HL-60 (cell line): ENCODE results near the gene ZNF511.

Source experiments
- DNase-seq, 2 experiments: peaks; one replicate each; pipeline ENCODE4 v3.0.0-alpha.2; 2010 to 2020; ENCODE audit warnings: low read depth in 1 of 2, low spot score in 1 of 2
- H3K27ac ChIP-seq: fragments of 250-450 bp; sonication (Bioruptor Pico); replicated peaks from 2 replicates; pipeline ENCODE4 v1.5.1; 2020; ENCODE audit warnings: mild to moderate bottlenecking, moderate library complexity
- H3K27me3 ChIP-seq: fragments of 250-450 bp; sonication (Bioruptor Pico); 2 replicates; pipeline ENCODE4 v1.5.1; 2021; ENCODE audit warnings: mild to moderate bottlenecking, moderate library complexity; ENCODE audit not compliant: insufficient read depth, poor library complexity, severe bottlenecking
- H3K4me3 ChIP-seq: replicated peaks from 2 replicates; pipeline ENCODE4 v1.5.1; 2011; ENCODE audit warnings: mild to moderate bottlenecking, control low read depth, low read length; ENCODE audit not compliant: insufficient read depth
- CTCF ChIP-seq: IDR thresholded peaks from one replicate; pipeline ENCODE4 v1.5.1; 2011; ENCODE audit warnings: low read length, control low read depth, inconsistent platforms; ENCODE audit not compliant: insufficient read depth
- GABPA ChIP-seq: IDR thresholded peaks from 2 replicates; pipeline ENCODE4 v1.6.1; 2012; ENCODE audit warnings: low read depth
- POLR2AphosphoS5 ChIP-seq: IDR thresholded peaks from 2 replicates; pipeline ENCODE4 v1.6.1; 2012; ENCODE audit warnings: low read depth
- REST ChIP-seq: IDR thresholded peaks from 2 replicates; pipeline ENCODE4 v1.6.1; 2012; ENCODE audit warnings: low read depth; ENCODE audit not compliant: insufficient replicate concordance
- SPI1 ChIP-seq: IDR thresholded peaks from 2 replicates; pipeline ENCODE4 v1.6.1; 2012; ENCODE audit warnings: low read depth, mild to moderate bottlenecking, borderline replicate concordance

ZNF511 gene

GRCh38 chr10:133272964-133273420, 35.7 kb upstream of the ZNF511 start:
- no peak for TF ChIP-seq SPI1
- TF ChIP-seq CTCF = no peak
- no peak for TF ChIP-seq POLR2AphosphoS5
- TF ChIP-seq REST = no peak
- no peak for TF ChIP-seq GABPA
- no peaks in the 10 kb centered on the region for H3K27me3 ChIP-seq
- no peak overlapping the region for H3K4me3 ChIP-seq
- no peak overlapping the region for H3K27ac ChIP-seq
- no peak for DNase-seq

- DNase-seq = no peak
- TF ChIP-seq SPI1 (no peak), POLR2AphosphoS5 (no peak), CTCF (no peak), GABPA (no peak), REST (no peak)
- H3K4me3 ChIP-seq = no peak overlapping the region
- H3K27ac ChIP-seq = no peak overlapping the region
- H3K27me3 ChIP-seq = no peaks in the 10 kb centered on the region
Measured at GRCh38 chr10:133273534-133274143, 35.1 kb upstream of the ZNF511 start.

- TF ChIP-seq SPI1 (no peak), REST (no peak), CTCF (no peak), GABPA (0 out of 2 replicates have a peak, but pooled peaks have one; percentile 43), POLR2AphosphoS5 (peak; percentile 51; the same call in 1 of the 2 replicates)
- Histone ChIP-seq H3K4me3 (peak overlapping the region; percentile 19), H3K27me3 (no peaks in the 10 kb centered on the region), H3K27ac (peak overlapping the region; percentile 92)
- DNase-seq = peak; percentile 89 to 90
Measured at GRCh38 chr10:133274751-133275683, 33.7 kb upstream of the ZNF511 start.
